Activated naive CD8-positive, alpha-beta T cell treated with anti-CD3 and anti-CD28 coated beads, Interleukin-2, amount 50 U/mL, for 24 hours (primary cell): ENCODE results near the gene TAPBP.

Source experiments
- ATAC-seq: fragments of 150-1000 bp; cut with Tn5 transposase; one replicate; pipeline ENCODE4 v1.10.0; 2021
- DNase-seq: peaks from one replicate; pipeline ENCODE4 v3.0.0; 2021
- H3K27ac Mint-ChIP-seq: one replicate; pipeline ENCODE4 v1.8.0; 2021; ENCODE audit warnings: mild to moderate bottlenecking, mixed read lengths
- H3K27me3 Mint-ChIP-seq: one replicate; pipeline ENCODE4 v1.8.0; 2021; ENCODE audit warnings: mixed read lengths
- H3K36me3 Mint-ChIP-seq: one replicate; pipeline ENCODE4 v1.8.0; 2021; ENCODE audit warnings: low read depth, mixed read lengths
- H3K4me1 Mint-ChIP-seq: one replicate; pipeline ENCODE4 v1.8.0; 2021; ENCODE audit warnings: mixed read lengths
- H3K4me3 Mint-ChIP-seq: one replicate; pipeline ENCODE4 v1.8.0; 2021; ENCODE audit warnings: mild to moderate bottlenecking, moderate library complexity, mixed read lengths
- H3K9me3 Mint-ChIP-seq: one replicate; pipeline ENCODE4 v1.8.0; 2021; ENCODE audit warnings: mixed read lengths

TAPBP gene

GRCh38 chr6:33333666-33334065, 19.8 kb upstream of the TAPBP start:
- Mint-ChIP-seq H3K27ac (no peak overlapping the region), H3K4me3 (no peak overlapping the region), H3K27me3 (no peaks in the 10 kb centered on the region), H3K4me1 (peaks cover 25% of the 10 kb centered on the region), H3K9me3 (no peaks in the 10 kb centered on the region), H3K36me3 (no peaks in the 10 kb centered on the region)
- DNase-seq (no peak), ATAC-seq (no peak)

GRCh38 chr6:33330736-33331135, 16.9 kb upstream of the TAPBP start:
- DNase-seq: no peak
- H3K27me3 Mint-ChIP-seq: no peaks in the 10 kb centered on the region

DNA sequence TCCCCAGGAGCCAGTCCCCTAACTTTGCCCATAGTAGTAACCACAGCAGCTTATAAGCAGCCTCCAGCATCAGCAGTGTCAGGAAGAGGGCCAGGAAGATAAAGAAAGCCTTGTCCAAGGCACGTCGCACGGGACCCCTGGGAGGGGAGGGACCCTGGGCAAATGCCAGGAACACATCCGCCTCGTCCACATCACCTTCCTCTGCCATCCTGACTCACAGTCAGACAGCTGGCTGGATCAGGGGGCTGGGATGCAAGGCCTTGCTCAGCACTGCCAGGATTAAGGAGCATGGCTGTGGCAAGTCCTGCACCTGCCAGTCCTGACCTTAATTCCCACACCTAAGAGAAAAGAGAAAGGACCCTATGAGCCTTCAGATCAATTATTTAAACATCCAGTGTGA, 15.2 kb upstream of the TAPBP start:
- no peak for DNase-seq
- no peak for ATAC-seq
- Mint-ChIP-seq H3K9me3 (no peaks in the 10 kb centered on the region), H3K4me3 (no peak overlapping the region), H3K4me1 (peaks cover 21% of the 10 kb centered on the region), H3K36me3 (no peaks in the 10 kb centered on the region), H3K27me3 (no peaks in the 10 kb centered on the region), H3K27ac (no peak overlapping the region)

More at GRCh38 chr6:33330736-33331135, 16.9 kb upstream of the TAPBP start:
- Mint-ChIP-seq H3K36me3 (no peaks in the 10 kb centered on the region), H3K9me3 (no peaks in the 10 kb centered on the region), H3K4me3 (no peak overlapping the region), H3K4me1 (peaks cover 25% of the 10 kb centered on the region), H3K27ac (no peak overlapping the region)
- no peak for ATAC-seq

- Mint-ChIP-seq H3K27ac (peak overlapping the region; percentile 100), H3K27me3 (no peaks in the 10 kb centered on the region), H3K4me3 (peak overlapping the region; percentile 98), H3K9me3 (no peaks in the 10 kb centered on the region), H3K4me1 (peaks cover 46% of the 10 kb centered on the region), H3K36me3 (peaks cover 35% of the 10 kb centered on the region)
- DNase-seq (no peak), ATAC-seq (no peak)
These were observed 10.2 kb upstream of the TAPBP start for GRCh38 chr6:33324125-33324524.

DNA sequence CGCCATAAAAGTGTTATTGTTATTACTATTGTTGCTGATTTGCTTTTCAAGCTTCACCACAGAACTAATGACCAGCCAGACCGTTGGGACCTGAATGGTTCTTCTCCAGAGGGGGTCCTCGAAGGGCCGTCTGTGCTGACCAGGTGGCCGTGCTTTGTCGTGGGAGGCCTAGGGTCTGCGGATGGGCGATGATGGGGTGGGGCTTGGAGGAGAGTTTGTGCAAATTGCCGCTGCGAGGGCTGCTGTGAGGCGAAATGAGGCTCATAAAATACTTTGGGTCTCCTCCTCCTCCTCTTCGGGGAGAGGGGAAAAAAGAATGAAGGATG, 9.7 kb upstream of the TAPBP start:
- Mint-ChIP-seq H3K4me3 (peak overlapping the region; percentile 98), H3K27me3 (no peaks in the 10 kb centered on the region), H3K9me3 (no peaks in the 10 kb centered on the region), H3K27ac (peak overlapping the region; percentile 100), H3K4me1 (peaks cover 51% of the 10 kb centered on the region), H3K36me3 (peaks cover 38% of the 10 kb centered on the region)
- ATAC-seq: no peak
- peak; percentile 41 for DNase-seq

DNA sequence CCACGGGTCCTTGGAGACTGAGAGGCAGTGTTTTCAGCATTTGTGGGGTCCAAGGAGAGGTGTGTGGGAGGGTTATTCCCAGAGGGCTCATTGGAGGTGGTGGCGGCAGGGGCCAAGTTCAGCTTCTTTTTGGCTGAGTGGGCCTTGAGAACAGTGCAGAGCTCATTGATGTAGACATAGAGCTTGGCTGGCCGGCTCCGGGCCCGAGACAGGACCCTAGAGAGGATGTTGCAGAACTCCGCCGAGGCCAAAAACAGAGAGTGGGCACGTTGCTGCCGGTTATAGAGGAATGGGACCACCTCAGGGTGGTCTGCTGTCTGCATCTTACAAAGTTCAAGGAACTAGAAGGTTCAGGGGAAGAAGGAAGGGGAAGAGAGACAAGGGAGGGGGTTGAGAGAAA, 7.3 kb upstream of the TAPBP start:
- Mint-ChIP-seq H3K9me3 (no peaks in the 10 kb centered on the region), H3K27ac (peak overlapping the region; percentile 81), H3K4me3 (peak overlapping the region; percentile 98), H3K27me3 (no peaks in the 10 kb centered on the region), H3K36me3 (peaks cover 46% of the 10 kb centered on the region), H3K4me1 (peaks cover 70% of the 10 kb centered on the region)
- ATAC-seq: no peak
- no peak for DNase-seq

DNA sequence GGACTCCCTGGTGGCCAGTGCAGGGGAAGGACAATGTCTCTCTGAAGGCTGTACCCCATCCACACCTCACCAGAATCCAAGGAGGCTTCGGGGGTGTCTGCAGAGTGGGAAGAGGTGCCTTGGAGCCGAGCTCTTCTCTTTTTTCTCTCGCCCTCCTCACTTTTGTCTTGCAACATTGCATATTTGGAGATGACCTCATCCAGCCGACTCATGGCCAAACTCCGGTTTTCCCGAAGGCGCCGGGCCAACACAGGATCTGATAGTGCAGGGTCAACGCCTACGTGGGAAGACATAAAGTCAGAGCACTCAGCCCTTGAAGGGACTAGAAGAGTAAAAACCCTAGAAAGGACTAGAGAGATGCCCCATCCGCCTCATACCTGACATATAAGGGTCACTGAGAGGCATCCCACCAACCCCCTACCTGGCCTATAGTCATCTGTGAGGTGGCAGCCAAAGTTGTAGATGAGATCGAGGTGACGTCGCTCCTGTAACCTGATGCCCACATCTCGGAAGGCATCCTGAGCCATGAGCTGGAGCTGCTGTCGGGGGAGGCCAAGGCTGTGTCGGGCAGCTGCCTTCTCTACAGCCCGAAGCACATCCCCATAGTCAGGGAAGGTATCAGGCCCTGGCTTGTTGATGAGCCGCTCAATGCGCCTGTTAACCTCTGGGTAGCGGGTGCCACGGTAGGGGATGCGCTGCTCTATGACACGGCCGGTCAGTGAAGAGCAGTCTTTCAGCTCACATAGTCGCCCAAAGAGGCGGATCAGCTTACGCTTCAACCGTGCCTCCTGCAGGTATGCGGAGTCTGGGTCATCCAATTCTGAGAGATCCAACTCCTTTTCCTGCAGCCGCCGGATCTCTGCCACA, 6.7 kb upstream of the TAPBP start:
- ATAC-seq (no peak), DNase-seq (no peak)
- Mint-ChIP-seq H3K36me3 (peaks cover 46% of the 10 kb centered on the region), H3K27me3 (no peaks in the 10 kb centered on the region), H3K27ac (peak overlapping the region; percentile 74), H3K4me1 (peaks cover 77% of the 10 kb centered on the region), H3K4me3 (peak overlapping the region; percentile 98), H3K9me3 (no peaks in the 10 kb centered on the region)

DNA sequence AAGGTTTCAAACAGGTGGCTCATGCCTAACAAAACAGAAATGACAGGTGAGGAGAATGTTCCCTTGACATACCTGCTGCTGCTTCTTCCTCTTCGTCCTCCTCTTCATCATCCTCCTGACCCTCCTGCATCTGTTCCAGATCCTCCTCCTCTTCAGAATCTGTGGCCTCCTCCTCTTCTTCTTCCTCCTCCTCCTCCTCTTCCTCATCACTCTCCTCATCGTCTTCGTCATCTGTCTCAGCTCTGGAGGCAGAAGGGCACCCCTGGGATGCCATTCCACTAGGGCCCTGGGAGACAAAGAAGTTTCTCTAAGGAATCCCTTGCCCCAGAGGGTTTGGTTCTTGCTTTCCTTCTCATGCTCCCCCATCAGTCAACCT, 6.0 kb upstream of the TAPBP start:
- Mint-ChIP-seq H3K4me3 (peak overlapping the region; percentile 98), H3K9me3 (no peaks in the 10 kb centered on the region), H3K27ac (peak overlapping the region; percentile 74), H3K4me1 (peaks cover 83% of the 10 kb centered on the region), H3K27me3 (no peaks in the 10 kb centered on the region), H3K36me3 (peaks cover 46% of the 10 kb centered on the region)
- ATAC-seq (no peak), DNase-seq (no peak)

DNA sequence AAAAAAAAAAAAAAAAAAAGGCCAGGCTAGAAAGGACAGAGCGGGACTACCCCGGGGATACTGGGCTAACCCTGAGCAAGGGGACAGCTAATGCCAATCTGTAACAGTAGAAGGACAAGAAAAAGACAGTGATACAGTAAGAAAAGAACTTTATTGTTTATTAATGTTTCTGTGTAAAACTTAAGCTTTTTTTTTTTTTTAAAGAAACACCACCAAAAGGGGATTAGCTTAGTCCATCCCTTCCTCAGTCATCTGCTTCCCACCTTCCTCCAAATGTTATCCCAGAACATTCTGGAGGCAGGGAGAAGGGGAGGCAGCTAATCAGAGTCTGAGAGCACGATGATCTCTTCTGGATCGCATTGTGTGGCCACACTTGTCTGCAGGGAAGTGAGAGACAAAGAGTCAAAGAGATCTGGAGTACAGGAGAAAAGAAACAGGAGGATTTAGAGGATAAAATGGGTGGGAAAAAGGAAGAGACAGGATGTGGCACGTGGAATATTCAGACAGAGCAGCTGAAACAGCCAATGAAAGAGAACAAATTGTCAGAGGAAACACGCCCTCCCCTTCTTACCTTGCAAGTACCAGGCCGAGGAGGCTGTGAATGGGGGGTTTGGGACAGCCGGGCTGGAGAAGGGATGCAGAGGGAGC, 4.7 kb upstream of the TAPBP start:
- DNase-seq (no peak), ATAC-seq (no peak)
- H3K27me3 Mint-ChIP-seq: no peaks in the 10 kb centered on the region
- peaks cover 46% of the 10 kb centered on the region for H3K36me3 Mint-ChIP-seq
- H3K4me3 Mint-ChIP-seq: peak overlapping the region; percentile 93
- peaks cover 84% of the 10 kb centered on the region for H3K4me1 Mint-ChIP-seq
- H3K9me3 Mint-ChIP-seq: no peaks in the 10 kb centered on the region
- peak overlapping the region; percentile 94 for H3K27ac Mint-ChIP-seq

- peak; percentile 58 for ATAC-seq
- H3K36me3 Mint-ChIP-seq: peaks cover 45% of the 10 kb centered on the region
These were observed 4.0 kb upstream of the TAPBP start, which contains the start of gene ZBTB22 for GRCh38 chr6:33317669-33318425. Gene ZBTB22 (minus strand): TSS chr6:33317744. CDS start chr6:33316916, 828 bp downstream.

GRCh38 chr6:33317419-33317668, 3.5 kb upstream of the TAPBP start:
- peak overlapping the region; percentile 75 for H3K27ac Mint-ChIP-seq
- peaks cover 82% of the 10 kb centered on the region for H3K4me1 Mint-ChIP-seq
- no peaks in the 10 kb centered on the region for H3K27me3 Mint-ChIP-seq
- ATAC-seq (no peak), DNase-seq (no peak)
- H3K9me3 Mint-ChIP-seq: no peaks in the 10 kb centered on the region
- H3K4me3 Mint-ChIP-seq: peak overlapping the region; percentile 93
- peaks cover 44% of the 10 kb centered on the region for H3K36me3 Mint-ChIP-seq

More at GRCh38 chr6:33317669-33318425, 4.0 kb upstream of the TAPBP start, which contains the start of gene ZBTB22:
- DNase-seq: peak; percentile 96
- Mint-ChIP-seq H3K9me3 (no peaks in the 10 kb centered on the region), H3K27me3 (no peaks in the 10 kb centered on the region), H3K4me3 (peak within 1 kb of the TSS; percentile 93), H3K4me1 (peaks cover 79% of the 10 kb centered on the region), H3K27ac (peak within 1 kb of the TSS; percentile 94)

DNA sequence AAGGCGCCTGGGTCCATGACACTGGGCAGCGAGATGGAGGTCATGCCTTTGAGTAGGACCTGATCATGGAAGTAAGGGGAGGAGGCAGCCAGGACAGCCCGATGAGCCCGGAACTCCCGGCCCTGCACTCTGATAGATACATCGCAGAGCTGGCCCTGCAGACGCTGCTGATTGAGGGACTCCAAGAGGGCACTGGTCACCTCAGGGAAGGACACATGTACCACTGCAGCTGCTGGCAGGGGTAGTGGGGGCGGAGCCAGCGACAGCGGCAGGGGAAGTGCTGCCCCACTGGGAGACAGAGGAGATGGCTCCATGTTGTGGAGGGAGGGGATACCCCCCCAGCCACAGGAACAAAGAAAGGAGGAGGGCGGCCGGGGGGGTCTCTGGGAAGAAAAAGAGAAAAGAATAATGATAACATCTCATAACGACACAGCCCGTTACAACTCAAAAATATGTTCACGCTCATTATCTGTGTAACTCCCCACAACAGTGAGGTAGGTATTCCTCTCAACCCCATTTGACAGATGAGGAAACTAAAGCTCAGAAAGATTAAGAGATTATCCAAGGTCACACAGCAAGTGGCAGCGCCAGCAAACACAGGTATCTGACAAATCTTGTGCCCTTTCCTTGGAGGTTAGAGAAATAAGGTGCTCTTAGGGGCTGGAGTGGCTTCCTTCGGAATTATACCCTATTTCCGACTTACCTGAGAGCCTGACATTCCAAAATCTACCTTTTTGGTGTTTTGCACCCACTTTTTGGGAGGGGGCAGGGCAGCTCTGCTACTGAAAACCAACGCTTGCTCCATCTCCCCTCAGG, 2.9 kb upstream of the TAPBP start:
- Mint-ChIP-seq H3K27me3 (no peaks in the 10 kb centered on the region), H3K9me3 (no peaks in the 10 kb centered on the region), H3K27ac (peak overlapping the region; percentile 75), H3K36me3 (peaks cover 44% of the 10 kb centered on the region), H3K4me3 (peak overlapping the region; percentile 72), H3K4me1 (peaks cover 82% of the 10 kb centered on the region)
- ATAC-seq (no peak), DNase-seq (no peak)

- peaks cover 43% of the 10 kb centered on the region for H3K36me3 Mint-ChIP-seq
- peaks cover 79% of the 10 kb centered on the region for H3K4me1 Mint-ChIP-seq
- DNase-seq (no peak), ATAC-seq (no peak)
- H3K4me3 Mint-ChIP-seq: peak overlapping the region; percentile 72
- no peaks in the 10 kb centered on the region for H3K27me3 Mint-ChIP-seq
- H3K9me3 Mint-ChIP-seq: no peaks in the 10 kb centered on the region
- H3K27ac Mint-ChIP-seq: no peak overlapping the region
These were observed 2.1 kb upstream of the TAPBP start for GRCh38 chr6:33315793-33316602.
